ENCODE data around the gene ARMC2.
"Not testable (repeated sequence)": the region's sequence is repeated elsewhere in the genome, so short reads cannot be mapped to it uniquely, and the experiment has no call there.

Gene ARMC2

GRCh38 chr6:108848116-108848868, at the start of gene ARMC2:
ARMC2 (plus strand) TSS chr6:108848422; CDS start chr6:108854268, 5,846 bp downstream.
- DNase-seq (ENCODE audit: low read depth), result peak; percentile 68

GRCh38 chr6:108798670-108799353, 49.4 kb upstream of the ARMC2 start:
- no peak for DNase-seq (ENCODE audit: low read depth)

- DNase-seq (ENCODE audit: low read depth), result no peak
Measured at GRCh38 chr6:108799354-108799717, 48.9 kb upstream of the ARMC2 start.

GRCh38 chr6:108799791-108800190, 48.4 kb upstream of the ARMC2 start:
- no peak for DNase-seq (ENCODE audit: low read depth)

- DNase-seq (ENCODE audit: low read depth), result no peak
Measured at GRCh38 chr6:108800427-108800864, 47.8 kb upstream of the ARMC2 start.

GRCh38 chr6:108801366-108801765, 46.9 kb upstream of the ARMC2 start:
- no peak for DNase-seq (ENCODE audit: low read depth)

- DNase-seq (ENCODE audit: low read depth), result no peak
Measured at GRCh38 chr6:108803982-108804490, 44.2 kb upstream of the ARMC2 start.

DNA sequence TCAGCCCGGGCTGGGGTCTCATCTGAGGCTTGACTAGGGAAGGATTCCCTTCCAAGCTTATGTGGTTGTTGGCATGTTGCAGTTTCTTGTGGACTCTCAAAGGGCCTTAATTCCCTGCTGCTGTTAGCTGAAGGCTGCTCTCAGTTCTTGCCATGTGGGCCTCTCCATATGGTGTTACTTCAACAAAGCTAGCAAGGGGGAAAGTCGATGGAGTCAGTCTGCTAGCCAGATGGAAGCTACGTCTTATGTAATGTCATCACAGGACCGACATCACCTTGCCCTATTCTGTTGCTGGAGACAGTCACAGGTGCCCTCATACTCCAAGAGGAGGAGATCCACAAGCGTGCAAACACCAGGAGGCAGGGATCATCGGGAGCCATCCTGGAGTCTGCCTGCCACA, 43.3 kb upstream of the ARMC2 start:
- no peak for DNase-seq (ENCODE audit: low read depth)

DNA sequence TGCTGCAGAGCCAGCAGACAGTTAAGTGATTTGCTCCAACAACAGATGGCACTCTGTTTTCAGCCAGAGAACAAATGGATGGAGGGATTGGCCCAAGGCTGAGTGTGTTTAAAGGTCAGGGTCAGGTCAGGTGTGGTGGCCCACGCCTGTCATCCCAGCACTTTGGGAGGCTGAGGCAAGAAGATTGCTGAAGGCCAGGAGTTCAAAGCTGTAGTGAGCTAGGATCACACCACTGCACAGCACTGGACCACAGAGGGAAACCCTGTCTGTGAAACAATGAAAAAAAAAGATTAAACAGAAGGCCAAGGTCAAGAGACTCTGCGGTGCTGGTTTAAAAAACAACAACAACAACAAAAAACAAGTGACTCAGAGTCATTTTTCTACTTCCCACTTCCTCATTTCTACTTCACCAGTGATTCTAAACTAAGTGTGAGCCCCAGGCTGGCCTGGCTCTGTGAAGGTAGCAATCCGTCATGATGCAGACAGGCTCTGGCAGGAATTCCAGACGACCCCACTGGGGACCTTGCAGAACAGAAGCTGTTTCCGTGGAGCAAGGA, 42.5 kb upstream of the ARMC2 start:
- no peak for DNase-seq (ENCODE audit: low read depth)

DNA sequence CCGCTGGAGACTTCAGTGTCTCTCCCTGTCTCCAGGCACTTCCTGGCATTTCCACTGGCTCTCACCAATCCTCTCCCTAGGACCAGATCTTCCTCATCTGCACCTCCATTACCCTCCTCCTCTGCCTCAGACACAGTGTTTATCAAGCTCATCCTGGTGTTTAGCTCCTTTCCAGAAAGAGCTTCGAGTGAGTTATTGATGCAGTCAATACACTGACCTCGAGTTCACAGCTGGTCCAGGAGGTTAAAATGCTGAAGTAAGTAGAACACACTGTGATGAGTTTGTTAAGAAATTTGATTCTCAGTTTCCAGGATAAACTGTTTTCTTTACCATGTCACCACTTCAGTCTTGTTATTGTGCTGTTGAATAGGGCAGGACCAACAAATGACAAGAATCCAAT, 42.1 kb upstream of the ARMC2 start:
- no peak for DNase-seq (ENCODE audit: low read depth)

- DNase-seq (ENCODE audit: low read depth), result no peak
Measured at GRCh38 chr6:108806665-108807064, 41.6 kb upstream of the ARMC2 start.

- DNase-seq (ENCODE audit: low read depth), result no peak
Measured at GRCh38 chr6:108807928-108808327, 40.3 kb upstream of the ARMC2 start.

DNA sequence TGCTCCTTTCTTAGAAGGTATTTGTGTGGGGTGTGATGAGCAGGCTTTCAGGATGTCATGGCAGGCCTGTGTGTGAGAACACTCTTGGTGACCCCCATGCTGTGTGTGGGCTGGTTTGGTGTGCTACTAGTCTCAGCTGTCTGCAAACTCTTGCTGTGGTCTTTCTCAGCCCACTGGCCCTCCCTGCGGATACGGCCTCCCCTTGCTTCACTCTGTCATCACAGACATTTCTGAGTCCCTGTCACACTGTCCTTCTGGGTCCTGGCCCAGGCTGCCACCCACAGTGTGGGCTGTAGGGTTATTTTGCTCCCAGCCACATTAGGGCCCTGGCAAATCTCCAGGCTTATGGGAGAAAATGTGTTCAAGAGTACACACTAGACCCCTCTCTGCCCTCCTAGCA, 39.0 kb upstream of the ARMC2 start:
- no peak for DNase-seq (ENCODE audit: low read depth)

DNA sequence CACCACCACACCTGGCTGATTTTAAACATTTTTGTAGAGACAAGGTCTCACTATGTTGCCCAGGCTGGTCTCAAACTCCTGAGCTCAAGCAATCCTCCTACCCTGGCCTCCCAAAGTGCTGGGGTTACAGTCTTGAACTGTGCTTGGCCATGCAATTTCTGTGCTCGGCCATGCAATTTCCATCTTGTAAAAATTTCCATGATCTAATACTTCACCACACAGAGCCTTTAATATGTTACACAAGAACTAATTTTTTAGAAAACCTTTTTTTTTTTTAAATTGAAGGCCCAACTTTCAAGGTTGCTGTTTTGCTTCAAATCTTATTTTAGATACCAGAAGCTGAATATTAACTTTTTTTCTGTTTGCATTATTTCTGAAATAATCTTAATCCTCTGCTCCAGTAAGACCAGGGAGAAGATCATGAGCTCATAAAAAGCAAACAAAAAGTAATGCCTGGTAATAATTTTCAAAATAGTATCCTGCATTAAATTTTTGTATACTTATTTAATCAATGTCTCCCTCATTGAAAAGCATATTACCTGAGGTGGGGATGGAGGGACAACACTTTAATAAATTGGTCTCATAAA, 38.1 kb upstream of the ARMC2 start:
- DNase-seq (ENCODE audit: low read depth), result no peak

- DNase-seq (ENCODE audit: low read depth), result no peak
Measured at GRCh38 chr6:108811490-108811889, 36.7 kb upstream of the ARMC2 start.

GRCh38 chr6:108813218-108813617, 35.0 kb upstream of the ARMC2 start:
- not testable (repeated sequence) for DNase-seq (ENCODE audit: low read depth)

- DNase-seq (ENCODE audit: low read depth), result not testable (repeated sequence)
Measured at GRCh38 chr6:108817276-108817675, 30.9 kb upstream of the ARMC2 start.

- DNase-seq (ENCODE audit: low read depth), result no peak
Measured at GRCh38 chr6:108820006-108820405, 28.2 kb upstream of the ARMC2 start.

DNA sequence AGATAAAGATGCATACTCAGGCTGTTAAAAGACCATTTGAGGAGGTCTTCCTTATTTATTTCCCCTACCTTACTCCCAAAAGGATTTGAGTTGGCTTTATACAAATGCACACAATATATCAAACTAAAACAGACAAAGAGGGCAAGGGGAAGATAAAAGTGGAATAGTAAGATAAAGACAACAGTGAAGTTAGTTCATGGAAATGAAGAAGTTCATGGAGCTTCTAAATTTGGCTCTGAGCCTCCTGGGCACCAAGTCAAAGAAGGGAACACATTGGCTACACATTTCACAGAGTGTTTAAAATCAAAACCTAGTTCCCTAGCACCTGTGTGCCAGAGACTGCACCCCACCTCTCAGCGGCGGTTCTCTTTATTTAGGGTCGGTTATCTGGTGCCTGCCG, 25.8 kb upstream of the ARMC2 start:
- no peak for DNase-seq (ENCODE audit: low read depth)

GRCh38 chr6:108825326-108825725, 22.9 kb upstream of the ARMC2 start:
- no peak for DNase-seq (ENCODE audit: low read depth)

GRCh38 chr6:108831104-108831503, 17.1 kb upstream of the ARMC2 start:
- DNase-seq (ENCODE audit: low read depth), result peak; percentile 39

DNA sequence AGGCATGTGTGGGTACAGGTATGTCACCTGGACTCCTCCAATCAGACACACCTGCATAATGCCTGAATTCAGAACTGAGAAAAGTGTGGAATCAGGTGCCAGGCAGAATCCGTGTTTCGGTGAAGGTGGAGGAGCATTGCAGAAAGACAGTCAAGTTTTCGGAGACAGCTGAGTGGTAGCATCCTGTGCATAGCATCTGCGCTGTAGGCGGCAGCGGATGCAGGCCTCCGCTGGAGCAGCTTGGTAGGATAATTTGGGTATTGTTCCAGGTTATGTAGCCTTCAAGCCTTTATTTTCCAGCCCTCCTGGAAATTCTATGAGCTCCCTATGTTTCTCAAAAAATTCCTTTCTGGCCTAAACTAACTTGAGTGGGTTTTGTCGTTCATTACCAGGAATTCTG, 15.5 kb upstream of the ARMC2 start:
- DNase-seq (ENCODE audit: low read depth), result no peak
